HG03354 (cell line): ENCODE measurements around the gene SARDH.

Experiments used
- ATAC-seq: cut with Tn5 transposase; IDR thresholded peaks from one replicate; pipeline ENCODE4 v1.9.1; 2021; ENCODE audit warnings: mild to moderate bottlenecking; ENCODE audit not compliant: unreplicated experiment, poor library complexity, severe bottlenecking

SARDH gene, protein sequence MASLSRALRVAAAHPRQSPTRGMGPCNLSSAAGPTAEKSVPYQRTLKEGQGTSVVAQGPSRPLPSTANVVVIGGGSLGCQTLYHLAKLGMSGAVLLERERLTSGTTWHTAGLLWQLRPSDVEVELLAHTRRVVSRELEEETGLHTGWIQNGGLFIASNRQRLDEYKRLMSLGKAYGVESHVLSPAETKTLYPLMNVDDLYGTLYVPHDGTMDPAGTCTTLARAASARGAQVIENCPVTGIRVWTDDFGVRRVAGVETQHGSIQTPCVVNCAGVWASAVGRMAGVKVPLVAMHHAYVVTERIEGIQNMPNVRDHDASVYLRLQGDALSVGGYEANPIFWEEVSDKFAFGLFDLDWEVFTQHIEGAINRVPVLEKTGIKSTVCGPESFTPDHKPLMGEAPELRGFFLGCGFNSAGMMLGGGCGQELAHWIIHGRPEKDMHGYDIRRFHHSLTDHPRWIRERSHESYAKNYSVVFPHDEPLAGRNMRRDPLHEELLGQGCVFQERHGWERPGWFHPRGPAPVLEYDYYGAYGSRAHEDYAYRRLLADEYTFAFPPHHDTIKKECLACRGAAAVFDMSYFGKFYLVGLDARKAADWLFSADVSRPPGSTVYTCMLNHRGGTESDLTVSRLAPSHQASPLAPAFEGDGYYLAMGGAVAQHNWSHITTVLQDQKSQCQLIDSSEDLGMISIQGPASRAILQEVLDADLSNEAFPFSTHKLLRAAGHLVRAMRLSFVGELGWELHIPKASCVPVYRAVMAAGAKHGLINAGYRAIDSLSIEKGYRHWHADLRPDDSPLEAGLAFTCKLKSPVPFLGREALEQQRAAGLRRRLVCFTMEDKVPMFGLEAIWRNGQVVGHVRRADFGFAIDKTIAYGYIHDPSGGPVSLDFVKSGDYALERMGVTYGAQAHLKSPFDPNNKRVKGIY

DNA sequence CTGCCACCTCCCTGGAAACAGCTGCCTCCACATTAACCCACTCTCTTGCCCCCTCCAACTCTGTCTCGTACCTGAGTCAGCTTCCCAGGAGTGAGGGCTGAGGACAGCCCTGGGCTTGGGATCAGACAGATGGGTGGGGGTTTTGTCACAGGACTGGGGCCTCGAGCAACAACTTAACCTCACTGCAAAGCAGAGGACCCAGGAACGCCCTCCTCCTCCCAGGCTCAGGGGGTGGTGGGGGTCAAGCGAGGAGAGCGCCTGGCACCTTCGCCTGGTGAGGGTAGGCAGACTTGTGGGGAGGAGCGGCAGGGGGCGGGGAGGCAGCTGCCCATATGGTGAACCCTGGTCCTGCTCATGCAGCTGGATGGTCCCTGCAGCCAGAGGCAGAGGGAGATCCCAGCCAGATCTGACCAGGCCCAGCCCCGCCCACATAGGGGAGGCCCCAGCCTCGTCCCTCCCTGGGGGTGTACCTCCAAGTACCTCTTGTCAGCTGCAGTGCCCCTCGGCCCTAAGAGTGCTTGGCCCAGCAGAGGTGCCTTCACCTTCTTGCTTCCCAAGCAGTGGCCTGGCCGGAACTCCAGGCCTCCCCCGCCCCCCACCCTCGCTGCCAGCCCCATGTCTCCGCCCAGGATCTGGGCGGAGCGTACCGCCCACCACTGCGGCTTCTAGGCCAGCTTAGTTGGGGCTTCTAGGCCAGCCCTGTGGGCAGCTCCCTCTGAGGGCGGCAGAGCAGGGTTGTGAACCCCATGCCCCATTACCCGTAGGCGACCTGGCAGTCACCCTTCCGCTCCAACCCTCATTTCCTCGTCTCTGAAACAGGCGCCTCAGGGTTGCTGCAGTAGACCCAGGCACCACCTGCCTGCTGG lies at the start of gene SARDH:
Gene SARDH, minus strand, starts transcription at position 579 of the 866 bp plus-strand sequence. CDS start 4,179 bp downstream, outside the sequence.
- no peak for ATAC-seq

DNA sequence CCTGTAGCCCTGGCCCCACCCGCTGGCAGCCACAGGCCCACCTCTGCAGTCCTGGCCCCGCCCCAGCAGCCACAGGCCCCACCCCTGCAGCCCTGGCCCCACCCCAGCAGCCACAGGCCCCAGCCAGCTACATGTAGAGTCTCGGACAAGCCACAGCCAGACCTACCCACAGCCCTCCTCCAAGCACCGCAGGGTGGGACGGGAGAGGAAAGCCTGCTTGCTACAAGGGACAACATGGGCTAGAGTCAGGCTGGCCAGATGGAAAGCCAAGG lies 49.5 kb upstream of the SARDH start:
- peak; percentile 60 for ATAC-seq

DNA sequence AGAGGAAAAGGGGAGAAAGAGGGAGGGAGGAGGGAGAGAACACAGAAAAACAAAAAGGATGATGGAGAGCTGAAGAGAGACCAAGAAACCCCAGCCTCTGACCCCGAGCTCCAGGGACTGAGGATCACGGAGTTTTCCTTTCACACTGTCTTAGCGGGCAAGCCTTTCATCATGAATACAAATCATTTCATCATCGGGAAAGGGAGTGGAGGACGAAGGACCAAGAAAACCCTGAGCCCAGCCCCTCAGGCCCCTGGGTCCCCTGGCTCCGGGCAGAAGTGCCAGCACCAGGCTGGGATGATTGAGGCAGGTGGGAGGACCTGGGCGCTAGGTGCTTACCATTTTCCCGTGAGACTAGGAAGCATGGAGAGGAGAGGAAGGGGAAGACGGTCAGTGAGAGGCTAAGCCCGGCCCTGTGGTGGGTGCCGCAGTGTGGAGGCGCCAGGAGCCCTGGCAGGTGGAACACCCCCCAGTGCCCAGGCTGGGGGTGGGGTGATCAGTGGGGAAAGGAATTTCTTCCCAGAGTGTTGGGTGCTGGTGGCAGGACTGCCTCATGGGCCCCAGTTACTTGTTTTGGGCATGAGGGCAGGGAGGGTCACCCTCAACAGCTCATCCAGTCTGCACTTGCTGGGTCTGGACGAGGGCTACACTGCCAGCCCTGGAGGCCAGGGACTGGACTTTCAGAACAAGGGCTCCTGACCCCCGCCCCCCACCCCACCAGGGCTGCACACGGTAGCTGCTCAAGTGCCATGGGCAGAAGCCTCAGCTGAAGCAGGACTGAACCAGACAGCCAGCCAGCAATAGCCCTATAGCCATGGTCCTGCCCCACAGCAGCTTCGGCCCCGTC lies 49.0 kb upstream of the SARDH start:
- ATAC-seq: no peak

DNA sequence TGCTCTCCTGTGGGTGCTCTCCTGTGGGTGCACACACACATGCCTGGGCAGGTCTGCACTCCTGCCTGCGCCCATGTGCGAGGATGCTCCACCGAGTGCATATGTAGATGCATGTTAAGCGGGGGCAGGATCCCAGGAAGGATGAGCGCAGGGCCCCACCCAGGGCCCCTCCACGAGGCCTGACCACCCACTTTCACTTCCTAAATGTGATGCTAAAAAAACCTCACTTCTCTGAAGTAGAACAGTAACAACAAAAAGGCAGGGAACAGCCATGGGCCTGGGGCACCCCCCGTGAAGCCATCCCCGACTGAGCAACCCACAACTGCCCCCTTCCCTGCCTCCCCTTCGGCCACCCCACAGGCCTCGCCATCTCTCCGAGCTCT lies 48.2 kb upstream of the SARDH start:
- ATAC-seq: no peak

DNA sequence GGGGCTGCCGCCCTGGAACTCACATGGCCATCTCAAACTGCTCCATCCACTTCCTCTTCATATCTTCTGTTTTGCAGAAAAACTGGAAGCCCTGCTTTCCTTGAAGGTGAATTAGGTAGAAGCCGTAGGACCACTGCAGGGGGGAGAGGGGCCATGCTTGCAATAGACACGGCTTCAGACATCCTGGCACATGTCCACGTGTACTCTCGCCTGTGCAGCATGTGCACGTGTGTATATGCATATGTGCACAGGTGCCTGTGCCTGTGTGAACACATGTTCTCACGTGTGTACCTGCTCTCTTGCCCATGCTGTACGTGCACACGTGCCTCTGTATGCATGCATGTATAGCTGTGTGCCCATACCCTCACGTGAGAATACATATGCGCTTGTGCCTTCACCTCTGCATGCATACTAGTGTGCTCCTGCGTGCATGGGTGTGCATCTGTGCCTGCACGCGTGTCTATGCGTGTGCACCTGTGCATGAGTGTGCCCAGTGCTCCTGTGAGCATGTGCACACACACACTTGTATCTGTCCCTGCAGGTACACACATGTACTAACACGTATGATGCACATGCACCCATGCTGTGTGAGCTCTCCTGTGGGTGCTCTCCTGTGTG lies 47.7 kb upstream of the SARDH start:
- ATAC-seq: no peak

DNA sequence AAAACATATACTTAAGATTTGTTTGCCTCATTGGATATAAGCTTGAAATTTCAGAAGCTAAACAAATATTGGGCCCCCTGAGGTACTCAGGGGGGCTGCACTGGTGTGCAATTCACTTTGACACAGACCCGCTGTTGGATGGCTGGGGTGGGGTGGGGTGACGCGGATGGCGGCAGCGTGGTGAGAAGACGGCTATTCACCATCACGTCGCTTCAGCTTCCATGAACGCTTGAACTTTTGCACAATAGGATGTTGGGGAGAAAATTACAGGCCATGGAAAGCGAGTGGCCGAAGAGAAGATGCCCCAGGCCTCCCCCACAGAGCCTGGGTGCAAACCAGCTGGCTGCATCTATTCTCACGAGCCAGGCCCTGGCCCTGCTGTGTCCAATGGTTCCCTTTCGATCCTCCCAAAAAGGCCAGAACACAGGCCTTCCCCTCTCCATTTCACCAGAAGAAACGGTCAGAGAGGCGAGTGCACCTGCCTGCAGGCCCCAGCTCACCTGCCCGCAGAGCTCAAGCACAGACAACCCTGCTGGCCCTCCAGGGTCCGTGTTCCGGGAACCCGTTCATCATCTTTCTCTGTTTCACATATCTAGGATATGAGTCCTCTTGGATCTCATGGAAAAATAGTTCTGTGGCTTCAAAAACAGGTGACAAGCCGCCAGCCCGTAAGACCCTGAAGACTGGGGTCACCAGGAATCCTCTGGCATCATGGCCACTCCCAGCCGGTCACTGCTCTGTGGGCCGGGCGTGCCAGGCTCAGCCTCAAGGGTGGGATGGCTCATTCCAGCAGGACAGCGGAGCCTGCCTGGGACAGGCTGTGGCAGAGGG lies 46.8 kb upstream of the SARDH start:
- ATAC-seq: no peak

DNA sequence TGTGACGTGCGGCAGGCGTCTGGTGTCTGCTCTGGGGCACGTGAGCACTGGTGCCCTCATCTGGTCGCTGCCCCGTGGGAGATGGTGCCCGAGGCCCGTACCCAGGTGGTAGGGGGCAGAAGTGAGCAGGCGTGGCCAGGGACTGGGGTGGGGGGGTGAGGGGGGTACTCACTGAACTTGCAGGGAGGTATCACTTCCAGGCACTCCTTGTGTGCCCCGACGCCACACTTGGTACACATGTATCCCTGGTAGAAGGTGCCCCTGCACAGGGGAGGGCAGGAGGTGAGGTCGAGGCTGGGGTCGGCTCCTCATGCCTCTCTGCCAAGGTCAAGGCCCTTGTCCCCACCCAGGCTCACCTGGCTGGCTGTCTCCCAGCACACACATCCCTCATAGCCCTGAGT lies 45.2 kb upstream of the SARDH start:
- ATAC-seq: no peak

DNA sequence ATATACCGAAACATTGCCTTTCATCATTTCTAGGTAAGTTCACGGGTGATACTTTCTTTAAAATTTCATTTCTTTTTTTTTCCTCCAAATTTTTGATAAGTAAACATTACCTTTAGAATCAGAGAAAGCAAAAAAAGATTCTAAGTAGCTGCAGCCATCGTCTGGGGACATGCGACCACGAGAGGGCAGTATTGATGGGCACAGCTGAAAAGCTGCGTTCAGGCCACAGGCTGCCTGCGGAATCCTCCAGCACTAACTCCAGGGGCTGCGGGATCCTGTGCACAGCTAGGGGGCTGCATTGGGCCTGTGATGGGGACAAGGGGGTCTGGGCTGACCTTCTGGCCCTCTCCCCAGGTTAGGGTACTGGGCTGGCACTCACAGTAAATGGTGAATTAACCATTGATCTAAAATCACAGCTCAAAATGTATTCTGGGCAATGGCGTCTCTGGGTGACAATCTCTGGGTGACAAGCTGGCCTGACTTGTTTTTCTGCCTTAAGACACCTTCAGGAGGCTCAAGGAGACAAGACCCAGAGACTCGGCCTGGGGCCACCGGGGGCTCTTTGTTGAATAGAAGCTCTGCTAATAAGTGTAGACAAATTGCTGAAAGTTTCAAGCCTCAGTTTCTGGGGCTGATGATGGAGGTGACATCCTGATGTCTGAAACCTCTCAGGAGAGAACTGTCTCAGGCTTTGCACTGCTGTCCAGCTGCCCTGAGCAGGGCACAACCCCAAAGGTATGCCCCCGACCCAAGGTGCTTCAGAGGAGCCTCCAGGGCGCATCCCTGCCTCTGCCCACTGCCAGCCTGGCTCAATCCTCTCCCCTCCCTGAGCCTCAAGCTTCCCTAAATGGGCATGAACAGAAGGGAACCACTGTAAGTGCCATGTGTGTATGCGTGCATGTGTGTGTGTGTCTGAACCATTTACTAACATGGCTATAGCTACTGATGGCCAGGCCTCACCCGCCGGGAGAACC lies 44.3 kb upstream of the SARDH start:
- no peak for ATAC-seq

DNA sequence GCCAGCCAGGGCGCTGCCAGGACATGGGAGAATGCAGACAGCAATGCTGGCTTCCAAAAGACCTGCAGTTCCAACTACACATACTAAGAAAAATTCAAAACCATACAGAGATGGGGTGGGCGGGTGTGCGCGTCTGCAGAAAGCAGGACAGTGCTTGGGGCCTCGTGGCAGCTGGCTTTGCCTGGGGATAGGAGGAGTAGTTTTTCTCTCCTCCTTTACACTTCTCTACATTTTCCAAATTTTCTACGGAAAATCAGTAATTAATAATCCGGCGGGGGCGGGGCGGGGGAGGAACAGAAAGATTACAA lies 43.6 kb upstream of the SARDH start:
- no peak for ATAC-seq

DNA sequence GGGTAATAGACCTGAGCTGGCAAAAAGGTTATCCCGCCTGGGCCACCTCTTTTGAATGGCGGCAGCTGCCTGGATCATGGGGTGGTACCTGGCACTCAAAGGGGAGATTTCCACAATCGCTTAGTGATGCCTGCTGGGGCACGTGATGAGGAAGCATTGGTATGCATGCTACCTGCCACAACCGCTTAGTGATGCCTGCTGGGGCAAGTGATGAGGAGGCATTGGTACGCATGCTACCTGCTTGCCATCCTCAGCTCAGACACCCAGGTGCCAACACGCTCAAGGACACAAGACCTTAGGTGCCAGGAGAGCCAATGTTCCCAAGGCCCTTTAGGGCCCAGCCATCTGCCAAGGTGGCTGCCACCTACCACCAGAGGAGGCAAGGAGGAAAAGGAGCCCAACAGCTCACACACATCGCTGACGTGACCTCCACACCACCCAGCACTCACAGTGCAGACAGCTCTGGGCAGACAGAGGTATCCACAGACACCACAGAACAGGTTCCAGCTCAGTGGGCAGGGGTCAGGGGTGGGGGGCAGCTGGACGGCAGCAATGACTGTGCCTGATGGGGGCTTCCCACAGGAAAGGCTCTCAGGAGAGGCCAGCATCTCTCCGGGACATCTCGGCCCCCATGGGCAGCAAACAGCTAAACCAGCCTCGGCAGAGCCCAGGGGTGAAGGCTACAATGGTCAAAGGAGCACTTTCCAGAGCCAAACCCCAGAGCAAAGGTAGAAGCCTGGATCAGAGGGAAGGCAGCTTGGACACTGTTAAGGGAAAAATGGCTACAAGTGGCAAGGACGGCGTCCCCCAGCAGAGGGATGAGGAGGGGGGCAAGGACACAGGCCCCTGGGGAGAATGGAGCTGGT lies 43.0 kb upstream of the SARDH start:
- no peak for ATAC-seq

DNA sequence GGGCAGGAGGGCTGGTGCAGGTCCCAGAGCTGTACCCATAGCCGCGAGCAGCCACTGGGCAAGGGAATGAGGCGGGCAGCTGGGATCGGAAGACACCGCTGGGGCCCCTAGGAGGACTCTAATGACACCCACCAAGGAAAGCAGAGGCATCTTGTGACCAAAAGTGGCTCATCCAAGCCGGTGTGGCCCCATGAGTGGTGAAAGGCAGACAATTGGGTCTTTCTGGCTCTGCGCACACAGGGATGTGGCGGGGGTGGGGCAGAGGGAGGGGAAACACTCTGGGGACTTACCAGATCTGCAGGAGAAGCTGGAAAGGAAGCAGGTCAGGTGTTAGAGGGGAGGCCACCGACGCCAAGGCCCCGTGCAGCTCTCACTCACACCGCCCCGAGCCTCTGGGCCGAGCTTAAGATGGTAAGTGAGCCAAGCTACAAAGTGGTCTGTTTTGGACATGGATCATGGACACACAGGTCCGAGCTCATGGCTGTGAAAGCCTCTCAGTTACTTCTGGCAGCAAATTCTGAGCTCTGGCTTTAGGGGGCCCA lies 42.3 kb upstream of the SARDH start:
- ATAC-seq: no peak

DNA sequence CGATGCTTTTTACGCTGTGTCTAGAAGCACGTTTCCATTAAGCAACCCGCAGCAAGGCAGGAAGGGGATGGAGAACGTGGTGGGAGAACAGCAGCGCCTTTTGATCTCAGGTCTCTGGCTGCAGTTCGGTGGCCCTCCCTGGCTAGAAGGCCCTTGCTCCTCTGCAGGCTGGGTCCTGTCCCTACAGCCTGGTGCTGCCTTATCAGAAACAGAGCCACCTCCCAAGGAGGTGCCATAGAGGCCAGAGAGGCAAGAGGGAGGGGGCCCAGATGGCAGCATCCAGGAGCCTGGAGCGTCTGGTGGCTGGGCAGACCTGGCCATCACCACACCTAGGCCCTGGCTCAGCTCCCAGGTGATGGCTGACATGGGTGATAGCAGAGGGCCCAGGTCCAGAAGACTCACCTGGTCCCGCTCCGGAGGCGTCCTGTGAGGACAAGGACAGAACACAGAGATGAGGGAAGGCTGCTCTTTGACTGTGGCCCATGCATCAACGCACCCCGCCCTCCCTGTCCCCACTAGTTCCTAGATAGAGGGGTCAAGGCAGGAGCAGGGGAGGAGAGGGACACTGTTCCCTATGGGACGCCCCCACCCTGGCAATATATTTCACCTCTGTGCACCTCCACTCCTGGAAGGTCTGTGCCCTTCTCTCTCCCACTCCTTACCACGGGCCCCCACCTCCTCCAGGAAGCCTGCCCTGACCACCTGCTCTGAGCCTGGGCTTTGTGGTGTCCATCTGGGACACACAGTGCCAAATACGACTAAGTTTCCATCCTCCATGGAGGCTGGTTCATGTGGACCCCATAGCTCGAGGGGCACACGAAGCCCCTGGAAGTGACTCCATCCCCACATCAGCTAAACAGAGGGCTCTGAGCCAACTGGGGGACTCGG lies 41.6 kb upstream of the SARDH start:
- ATAC-seq: no peak

DNA sequence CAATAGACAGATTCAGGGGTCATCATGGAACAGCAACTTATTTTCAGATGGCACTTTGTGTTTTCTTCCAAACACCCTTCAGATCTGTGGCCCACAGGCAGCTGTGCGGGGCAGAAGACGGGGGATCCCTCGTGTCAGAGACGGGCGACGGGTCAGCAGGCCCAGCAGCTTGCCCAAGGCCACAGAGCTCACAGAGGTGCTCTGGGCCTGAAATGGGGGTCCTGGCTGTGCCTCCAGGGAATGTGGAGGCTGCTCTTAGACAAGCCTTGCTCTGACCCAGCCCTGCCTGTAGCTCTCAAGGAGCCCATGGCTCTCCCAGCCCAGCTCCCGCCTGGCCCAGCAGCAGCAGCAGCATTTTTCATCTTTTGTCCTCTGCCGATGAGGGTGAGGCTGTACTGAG lies 40.9 kb upstream of the SARDH start:
- no peak for ATAC-seq

DNA sequence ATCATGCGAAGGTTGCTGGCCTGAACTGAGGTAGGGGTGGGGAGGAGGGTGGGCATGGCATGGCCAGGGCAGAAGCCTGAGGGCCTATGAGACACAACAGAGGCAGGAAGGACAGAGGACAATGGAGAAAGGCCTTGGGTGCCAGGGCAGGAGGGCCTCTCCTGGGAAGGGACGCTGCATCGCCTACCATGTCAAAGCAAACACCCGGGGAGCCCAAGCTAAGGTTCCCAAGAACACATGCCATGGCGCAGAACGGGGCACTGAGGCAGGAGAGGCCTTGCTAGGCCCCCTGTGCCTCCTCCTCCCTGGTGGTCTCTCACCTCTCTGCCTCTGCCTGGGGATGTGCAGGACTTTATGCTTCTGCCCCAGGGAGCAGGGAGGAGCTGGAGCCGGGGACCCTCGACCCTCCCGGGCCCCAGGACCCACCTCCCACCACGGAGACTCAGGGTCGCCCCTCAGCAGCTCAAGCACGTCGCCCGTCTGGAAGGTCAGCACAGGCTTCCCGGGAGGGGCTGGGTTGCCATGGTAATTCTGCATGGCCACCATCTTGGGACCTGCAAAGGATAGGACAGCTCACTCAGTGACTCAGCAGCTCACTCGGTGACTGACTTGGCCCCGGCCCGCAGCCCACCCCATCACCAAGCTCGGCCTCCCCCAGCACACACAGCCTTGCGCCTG lies 40.3 kb upstream of the SARDH start:
- no peak for ATAC-seq

DNA sequence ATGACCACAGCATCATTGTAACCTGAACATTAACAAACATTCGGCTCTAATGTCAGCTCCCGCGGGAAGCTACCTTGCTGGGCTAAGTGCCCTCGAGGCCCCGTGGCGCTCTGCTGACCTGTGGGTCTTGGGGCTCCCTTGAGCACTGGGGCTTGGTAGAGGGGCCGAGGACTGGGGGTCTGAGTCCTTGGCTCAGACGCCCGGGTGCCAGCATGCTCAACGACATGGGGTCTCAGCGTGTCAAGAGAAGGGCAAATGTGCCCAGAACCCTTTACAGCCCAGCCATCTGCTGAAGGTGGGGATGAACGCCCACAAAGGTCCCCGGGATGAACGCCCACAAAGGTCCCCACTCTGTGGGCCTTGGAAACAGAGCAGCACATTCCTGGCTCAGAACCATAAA lies 39.7 kb upstream of the SARDH start:
- ATAC-seq: no peak
